Measurements from ENCODE around the gene CCDC185.

Gene CCDC185

DNA sequence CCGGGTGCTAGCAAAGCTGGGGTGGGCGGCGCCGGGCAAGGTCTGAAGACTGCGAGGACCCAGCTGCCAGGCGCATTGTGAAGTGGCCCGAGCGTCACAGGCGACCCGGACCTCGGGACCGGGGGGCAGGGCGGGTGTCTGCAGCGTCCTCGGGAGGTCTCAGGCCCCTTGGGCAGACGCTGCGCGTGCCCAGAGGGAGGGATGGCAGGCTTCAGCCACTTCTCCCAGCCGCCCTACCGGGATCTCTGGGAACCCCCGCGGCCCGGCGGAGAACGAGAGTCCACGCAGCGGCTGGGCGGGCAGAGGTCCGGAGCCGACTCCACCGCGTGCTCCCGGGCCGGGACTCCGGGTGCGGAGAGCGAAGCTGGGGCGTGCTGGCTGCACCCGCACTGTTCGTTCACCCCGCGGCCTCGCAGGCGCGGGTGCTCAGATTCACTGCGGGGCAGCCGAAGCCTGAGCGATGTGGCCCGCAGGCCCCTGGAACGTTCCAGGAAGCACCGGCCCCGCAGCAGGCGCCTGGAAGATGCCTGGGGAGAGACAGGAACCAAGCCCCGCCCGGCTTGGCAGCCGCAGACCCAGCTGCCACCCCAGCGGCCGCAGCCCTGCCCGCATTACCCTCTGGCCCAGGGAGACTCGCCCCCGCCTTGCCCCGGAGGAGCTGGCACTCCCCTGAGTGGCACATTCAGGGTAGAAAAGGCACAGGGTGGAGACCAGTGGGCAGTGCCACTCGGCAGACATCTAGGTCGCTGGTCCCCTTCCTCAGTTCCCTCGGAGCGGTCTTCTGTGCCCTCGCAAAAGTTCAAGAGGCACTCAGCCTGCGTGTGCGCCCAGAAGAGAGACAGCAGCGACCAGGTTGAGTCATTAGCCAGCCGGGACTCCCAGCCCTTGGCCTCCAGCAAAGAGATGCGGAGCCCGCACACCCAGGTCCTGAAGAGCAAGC is at the start of gene CCDC185:
CCDC185 (plus strand) TSS at position 141 of the 940 bp plus-strand sequence; CDS start at position 202, 61 bp downstream.
- Histone ChIP-seq H3K9ac (ENCODE audit: low read length) (no peak within 1 kb of the TSS), H3K4me1 (ENCODE audit: control insufficient read depth, low read depth, low read length) (no peaks in the 10 kb centered on the region), H3K4me3 (ENCODE audit: low read length) (no peak within 1 kb of the TSS), H3K27ac (ENCODE audit: low read length) (no peak within 1 kb of the TSS), H3K27me3 (ENCODE audit: control insufficient read depth, insufficient read depth, low read length) (no peaks in the 10 kb centered on the region), H3K36me3 (ENCODE audit: control insufficient read depth, low read depth, low read length) (no peaks in the 10 kb centered on the region), H3K9me3 (ENCODE audit: control insufficient read depth, low read depth, low read length) (no peaks in the 10 kb centered on the region)

DNA sequence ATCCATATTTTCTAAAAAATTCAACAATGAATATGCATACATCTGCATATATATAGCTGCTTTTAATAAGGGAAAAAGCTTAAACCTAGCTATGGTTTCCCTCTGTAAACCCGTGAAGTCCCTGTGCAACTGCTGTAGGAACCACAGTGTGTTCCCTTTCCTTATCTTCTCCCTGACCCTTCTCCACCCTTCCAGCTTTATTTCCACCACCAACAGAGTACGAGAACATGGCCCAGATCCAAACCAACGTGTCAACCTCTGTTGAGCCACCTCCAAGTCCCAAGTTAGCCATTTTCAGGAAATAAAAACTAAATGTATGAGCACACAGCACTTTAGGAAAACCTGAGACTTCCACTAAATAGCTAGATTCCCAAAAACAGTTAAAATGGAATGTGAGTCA is 49.5 kb upstream of the CCDC185 start:
- Histone ChIP-seq H3K4me1 (ENCODE audit: control insufficient read depth, low read depth, low read length) (no peaks in the 10 kb centered on the region), H3K27me3 (ENCODE audit: control insufficient read depth, insufficient read depth, low read length) (no peaks in the 10 kb centered on the region), H3K9ac (ENCODE audit: low read length) (no peak overlapping the region), H3K27ac (ENCODE audit: low read length) (no peak overlapping the region), H3K4me3 (ENCODE audit: low read length) (no peak overlapping the region), H3K9me3 (ENCODE audit: control insufficient read depth, low read depth, low read length) (no peaks in the 10 kb centered on the region), H3K36me3 (ENCODE audit: control insufficient read depth, low read depth, low read length) (no peaks in the 10 kb centered on the region)

DNA sequence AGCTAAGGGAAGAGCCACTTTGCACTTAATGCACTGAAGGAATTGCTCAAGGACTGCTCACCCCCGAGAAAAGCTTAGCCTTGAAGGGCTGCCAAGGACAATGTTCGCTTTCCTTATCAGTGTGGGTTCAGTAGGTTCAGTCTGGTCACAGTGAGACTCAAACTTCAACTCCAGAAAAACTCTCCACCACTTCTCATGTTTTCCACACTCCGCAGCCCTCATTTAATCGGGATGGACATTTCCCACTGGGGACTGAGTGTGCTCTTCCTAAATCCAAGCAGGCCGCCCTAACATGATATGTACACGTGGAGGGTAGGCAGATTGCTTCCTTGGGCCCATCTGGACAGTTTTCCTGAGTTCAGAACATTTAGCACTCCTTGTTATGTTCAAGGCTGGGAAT is 48.7 kb upstream of the CCDC185 start:
- H3K4me3 ChIP-seq (ENCODE audit: low read length): no peak overlapping the region
- H3K27ac ChIP-seq (ENCODE audit: low read length): no peak overlapping the region
- H3K4me1 ChIP-seq (ENCODE audit: control insufficient read depth, low read depth, low read length): no peaks in the 10 kb centered on the region

DNA sequence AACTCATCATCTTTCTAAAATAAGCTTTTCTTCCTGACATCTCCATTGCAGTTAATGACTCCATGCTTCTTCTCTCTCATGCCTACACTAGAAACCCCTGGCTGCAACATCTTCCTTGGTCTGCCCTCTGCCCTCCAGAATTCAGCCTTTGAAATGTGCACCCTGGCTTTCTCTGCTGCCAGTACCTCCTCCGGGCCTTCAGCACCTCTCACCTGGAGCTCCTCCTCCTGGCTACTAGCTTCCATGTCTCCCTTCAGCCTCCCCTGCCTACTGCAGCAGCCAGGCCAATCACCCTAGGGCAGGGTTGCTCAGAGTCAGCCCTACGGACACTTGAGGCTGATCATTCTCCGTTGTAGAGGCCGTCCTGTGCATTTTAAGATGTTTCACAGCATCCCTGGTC is 47.5 kb upstream of the CCDC185 start:
- Histone ChIP-seq H3K9me3 (ENCODE audit: control insufficient read depth, low read depth, low read length) (no peaks in the 10 kb centered on the region), H3K4me3 (ENCODE audit: low read length) (no peak overlapping the region), H3K27ac (ENCODE audit: low read length) (no peak overlapping the region), H3K9ac (ENCODE audit: low read length) (no peak overlapping the region), H3K4me1 (ENCODE audit: control insufficient read depth, low read depth, low read length) (no peaks in the 10 kb centered on the region), H3K36me3 (ENCODE audit: control insufficient read depth, low read depth, low read length) (no peaks in the 10 kb centered on the region), H3K27me3 (ENCODE audit: control insufficient read depth, insufficient read depth, low read length) (no peaks in the 10 kb centered on the region)

More for the DNA sequence above, 48.7 kb upstream of the CCDC185 start:
- no peaks in the 10 kb centered on the region for H3K36me3 ChIP-seq (ENCODE audit: control insufficient read depth, low read depth, low read length)
- no peaks in the 10 kb centered on the region for H3K27me3 ChIP-seq (ENCODE audit: control insufficient read depth, insufficient read depth, low read length)
- no peak overlapping the region for H3K9ac ChIP-seq (ENCODE audit: low read length)
- H3K9me3 ChIP-seq (ENCODE audit: control insufficient read depth, low read depth, low read length): no peaks in the 10 kb centered on the region

DNA sequence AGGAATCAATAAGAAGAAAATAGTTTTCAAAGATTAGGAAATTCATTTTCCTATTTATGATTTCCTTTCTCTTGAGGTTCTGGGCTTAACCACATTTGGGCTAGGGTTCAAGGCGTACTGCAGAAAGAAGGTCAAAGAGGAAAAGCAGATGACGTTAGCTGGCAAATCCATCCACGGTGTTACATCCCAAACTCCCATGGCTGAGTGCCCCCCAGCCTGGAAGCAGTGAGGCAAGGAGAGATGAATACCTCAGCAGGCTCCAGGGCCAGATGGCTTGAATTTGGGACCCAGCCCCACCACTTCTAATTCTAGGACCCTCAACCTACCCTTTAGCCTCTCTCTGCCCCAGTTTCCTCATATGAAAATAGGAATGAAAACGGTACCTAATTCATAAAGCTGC is 46.9 kb upstream of the CCDC185 start:
- Histone ChIP-seq H3K9me3 (ENCODE audit: control insufficient read depth, low read depth, low read length) (no peaks in the 10 kb centered on the region), H3K4me3 (ENCODE audit: low read length) (no peak overlapping the region), H3K27ac (ENCODE audit: low read length) (no peak overlapping the region), H3K4me1 (ENCODE audit: control insufficient read depth, low read depth, low read length) (no peaks in the 10 kb centered on the region), H3K9ac (ENCODE audit: low read length) (no peak overlapping the region), H3K27me3 (ENCODE audit: control insufficient read depth, insufficient read depth, low read length) (no peaks in the 10 kb centered on the region), H3K36me3 (ENCODE audit: control insufficient read depth, low read depth, low read length) (no peaks in the 10 kb centered on the region)

DNA sequence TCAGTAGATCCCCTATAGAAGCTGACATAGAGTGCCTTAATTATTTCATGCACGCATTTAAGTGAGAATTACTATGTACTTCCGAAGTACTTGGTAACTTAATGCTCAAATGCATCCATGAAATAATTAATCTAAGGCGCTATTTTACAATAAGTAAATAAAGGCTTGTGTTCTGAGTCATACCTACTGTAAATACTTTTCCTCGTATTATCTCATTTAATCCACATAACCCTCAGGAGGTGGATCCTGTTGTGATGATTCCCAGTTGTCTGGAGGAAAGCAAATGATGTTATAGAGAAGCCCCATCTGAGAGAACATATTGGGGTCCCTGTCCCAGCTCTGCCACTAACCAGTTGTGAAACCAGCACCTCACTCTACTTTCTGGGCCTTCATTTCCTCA is 45.6 kb upstream of the CCDC185 start:
- Histone ChIP-seq H3K27me3 (ENCODE audit: control insufficient read depth, insufficient read depth, low read length) (no peaks in the 10 kb centered on the region), H3K36me3 (ENCODE audit: control insufficient read depth, low read depth, low read length) (no peaks in the 10 kb centered on the region), H3K9me3 (ENCODE audit: control insufficient read depth, low read depth, low read length) (no peaks in the 10 kb centered on the region), H3K9ac (ENCODE audit: low read length) (no peak overlapping the region), H3K4me1 (ENCODE audit: control insufficient read depth, low read depth, low read length) (no peaks in the 10 kb centered on the region), H3K4me3 (ENCODE audit: low read length) (no peak overlapping the region), H3K27ac (ENCODE audit: low read length) (no peak overlapping the region)

DNA sequence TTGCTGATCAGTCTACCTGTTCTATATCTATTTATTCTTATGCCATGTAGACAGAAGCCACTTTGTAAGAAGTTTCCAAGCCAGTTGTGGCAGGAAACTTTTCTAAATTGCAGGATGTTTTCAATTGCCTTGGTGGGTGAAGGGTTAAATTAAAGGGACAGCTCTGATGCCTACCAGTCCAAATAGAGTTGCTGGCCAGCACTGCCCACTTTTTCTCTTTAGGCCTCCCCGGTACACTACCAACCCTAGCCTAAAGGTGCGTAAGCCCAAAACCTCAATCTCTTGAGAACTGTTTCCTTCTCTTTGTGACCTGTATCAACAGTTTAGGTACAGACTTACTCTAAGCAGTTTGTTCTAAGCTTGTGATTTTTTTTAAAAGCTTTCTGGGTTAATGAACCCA is 44.8 kb upstream of the CCDC185 start:
- Histone ChIP-seq H3K27me3 (ENCODE audit: control insufficient read depth, insufficient read depth, low read length) (no peaks in the 10 kb centered on the region), H3K4me1 (ENCODE audit: control insufficient read depth, low read depth, low read length) (no peaks in the 10 kb centered on the region), H3K4me3 (ENCODE audit: low read length) (no peak overlapping the region), H3K9ac (ENCODE audit: low read length) (no peak overlapping the region), H3K9me3 (ENCODE audit: control insufficient read depth, low read depth, low read length) (no peaks in the 10 kb centered on the region), H3K36me3 (ENCODE audit: control insufficient read depth, low read depth, low read length) (no peaks in the 10 kb centered on the region), H3K27ac (ENCODE audit: low read length) (no peak overlapping the region)

DNA sequence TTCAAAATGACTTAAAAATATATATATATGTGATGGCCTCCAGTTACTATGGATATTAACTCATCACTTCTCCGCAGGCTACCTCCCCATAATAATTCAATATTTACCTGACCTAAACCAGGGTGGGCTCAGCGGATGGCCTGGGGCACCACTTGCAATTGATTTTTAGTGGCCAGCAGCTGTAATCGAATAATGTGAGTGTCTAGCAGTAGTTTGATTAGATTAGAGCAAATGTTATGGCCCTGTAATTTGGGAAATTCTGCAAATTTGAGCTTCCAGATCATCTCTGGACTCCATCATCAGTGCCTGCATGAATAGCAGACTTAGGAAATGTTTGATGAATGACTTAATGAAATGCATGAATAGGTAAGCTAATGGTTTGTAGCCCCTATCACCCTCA is 44.0 kb upstream of the CCDC185 start:
- Histone ChIP-seq H3K27ac (ENCODE audit: low read length) (no peak overlapping the region), H3K4me3 (ENCODE audit: low read length) (no peak overlapping the region), H3K27me3 (ENCODE audit: control insufficient read depth, insufficient read depth, low read length) (no peaks in the 10 kb centered on the region)

DNA sequence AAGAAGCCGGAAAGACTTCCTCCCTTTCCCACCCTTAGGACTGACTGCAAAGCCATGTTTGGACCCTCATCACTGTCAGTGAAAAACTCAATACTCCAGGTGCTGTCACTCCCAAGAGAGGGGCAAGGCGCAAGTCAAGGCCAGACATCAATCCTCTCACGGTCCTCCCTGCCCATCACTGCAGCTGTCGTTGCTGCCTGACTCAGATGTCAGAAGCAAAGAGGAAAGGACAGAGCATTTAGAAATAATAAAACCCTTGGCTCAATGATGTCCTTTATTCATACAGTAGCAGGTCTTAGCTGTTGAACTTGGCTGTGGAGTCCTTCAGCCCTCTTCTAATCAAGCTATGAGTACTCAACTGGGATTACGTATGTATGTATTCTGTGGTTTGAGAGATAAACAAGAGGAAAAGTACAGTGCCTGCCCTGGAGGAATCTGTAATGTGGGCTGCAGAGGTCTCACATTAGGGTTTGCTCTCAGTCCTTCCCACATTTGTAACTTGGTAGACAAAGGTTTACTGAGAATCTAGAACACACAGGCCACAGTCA is 42.8 kb upstream of the CCDC185 start:
- no peaks in the 10 kb centered on the region for H3K9me3 ChIP-seq (ENCODE audit: control insufficient read depth, low read depth, low read length)
- H3K9ac ChIP-seq (ENCODE audit: low read length): no peak overlapping the region
- H3K4me1 ChIP-seq (ENCODE audit: control insufficient read depth, low read depth, low read length): no peaks in the 10 kb centered on the region
- H3K27me3 ChIP-seq (ENCODE audit: control insufficient read depth, insufficient read depth, low read length): no peaks in the 10 kb centered on the region
- no peak overlapping the region for H3K4me3 ChIP-seq (ENCODE audit: low read length)
- no peaks in the 10 kb centered on the region for H3K36me3 ChIP-seq (ENCODE audit: control insufficient read depth, low read depth, low read length)
- H3K27ac ChIP-seq (ENCODE audit: low read length): no peak overlapping the region

More for the DNA sequence above, 44.0 kb upstream of the CCDC185 start:
- Histone ChIP-seq H3K4me1 (ENCODE audit: control insufficient read depth, low read depth, low read length) (no peaks in the 10 kb centered on the region), H3K36me3 (ENCODE audit: control insufficient read depth, low read depth, low read length) (no peaks in the 10 kb centered on the region), H3K9ac (ENCODE audit: low read length) (no peak overlapping the region), H3K9me3 (ENCODE audit: control insufficient read depth, low read depth, low read length) (no peaks in the 10 kb centered on the region)

DNA sequence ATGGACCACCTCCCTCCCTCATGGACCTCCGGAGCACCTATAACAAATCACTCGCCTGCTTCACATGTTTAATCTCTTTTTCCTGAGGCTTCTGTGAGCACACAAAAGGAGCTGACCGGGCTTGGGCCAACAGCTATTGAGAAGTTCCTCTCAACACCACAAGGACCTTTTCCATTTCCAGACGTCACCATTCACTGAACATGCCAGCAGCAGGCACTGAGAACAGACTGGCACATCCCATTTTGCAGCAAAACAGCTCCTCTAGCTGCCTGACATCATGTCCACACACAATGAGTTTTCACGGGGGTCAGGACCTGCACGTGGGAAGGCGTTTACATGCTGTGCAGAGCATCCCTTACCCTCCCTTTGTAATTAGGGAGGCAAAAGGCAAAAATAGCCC is 40.3 kb upstream of the CCDC185 start:
- Histone ChIP-seq H3K4me3 (ENCODE audit: low read length) (no peak overlapping the region), H3K4me1 (ENCODE audit: control insufficient read depth, low read depth, low read length) (no peaks in the 10 kb centered on the region), H3K27ac (ENCODE audit: low read length) (no peak overlapping the region), H3K9ac (ENCODE audit: low read length) (no peak overlapping the region), H3K36me3 (ENCODE audit: control insufficient read depth, low read depth, low read length) (no peaks in the 10 kb centered on the region), H3K9me3 (ENCODE audit: control insufficient read depth, low read depth, low read length) (no peaks in the 10 kb centered on the region), H3K27me3 (ENCODE audit: control insufficient read depth, insufficient read depth, low read length) (no peaks in the 10 kb centered on the region)

DNA sequence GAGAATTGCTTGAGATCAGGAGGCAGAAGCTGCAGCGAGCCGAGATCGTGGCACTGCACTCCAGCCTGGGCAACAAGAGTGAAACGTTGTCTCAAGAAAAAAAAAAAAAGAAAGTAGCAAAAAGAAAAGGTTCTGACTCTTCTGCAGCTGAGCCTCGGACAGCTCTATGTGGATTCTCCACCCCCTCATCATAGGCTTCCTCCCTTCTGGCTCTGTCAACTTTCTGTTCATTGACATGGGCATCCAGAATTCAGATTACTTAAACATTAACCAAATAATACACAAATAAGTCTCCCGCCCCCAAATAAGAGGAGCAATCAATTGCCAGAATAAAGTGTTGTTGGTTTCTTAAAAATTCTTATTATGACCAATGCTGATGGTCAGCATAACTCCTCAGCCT is 39.3 kb upstream of the CCDC185 start:
- Histone ChIP-seq H3K4me1 (ENCODE audit: control insufficient read depth, low read depth, low read length) (no peaks in the 10 kb centered on the region), H3K27ac (ENCODE audit: low read length) (no peak overlapping the region), H3K27me3 (ENCODE audit: control insufficient read depth, insufficient read depth, low read length) (no peaks in the 10 kb centered on the region), H3K9ac (ENCODE audit: low read length) (no peak overlapping the region), H3K36me3 (ENCODE audit: control insufficient read depth, low read depth, low read length) (no peaks in the 10 kb centered on the region), H3K9me3 (ENCODE audit: control insufficient read depth, low read depth, low read length) (no peaks in the 10 kb centered on the region), H3K4me3 (ENCODE audit: low read length) (no peak overlapping the region)

DNA sequence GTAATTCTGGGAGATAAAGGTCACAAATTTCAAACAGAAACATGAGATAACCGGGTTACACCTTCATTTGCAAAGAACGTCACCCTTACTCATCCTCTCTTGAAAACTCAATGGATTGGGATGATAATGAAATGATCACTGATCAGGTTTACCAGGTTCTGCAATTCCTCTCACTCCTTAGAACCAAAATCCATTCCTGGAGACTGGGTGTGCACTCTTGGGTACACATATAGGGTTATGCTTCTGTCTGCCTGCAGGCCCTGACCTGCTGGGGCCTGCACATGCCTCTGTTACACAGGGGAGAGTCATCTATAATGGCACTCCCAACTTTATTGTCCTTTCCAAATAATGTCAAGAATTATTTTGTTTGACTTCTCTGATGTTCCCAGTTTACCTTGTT is 37.5 kb upstream of the CCDC185 start:
- Histone ChIP-seq H3K9me3 (ENCODE audit: control insufficient read depth, low read depth, low read length) (no peaks in the 10 kb centered on the region), H3K4me3 (ENCODE audit: low read length) (no peak overlapping the region), H3K4me1 (ENCODE audit: control insufficient read depth, low read depth, low read length) (no peaks in the 10 kb centered on the region), H3K36me3 (ENCODE audit: control insufficient read depth, low read depth, low read length) (no peaks in the 10 kb centered on the region), H3K27ac (ENCODE audit: low read length) (no peak overlapping the region), H3K27me3 (ENCODE audit: control insufficient read depth, insufficient read depth, low read length) (no peaks in the 10 kb centered on the region), H3K9ac (ENCODE audit: low read length) (no peak overlapping the region)
